HS-27A (cell line): Measurements from ENCODE around the gene SOX13.
A peak's percentile ranks its signal among the peaks of the same experiment; 100 is the strongest.

ENCODE experiments used
- DNase-seq: peaks from one replicate; pipeline ENCODE4 v3.0.0-alpha.2; 2012; ENCODE audit warnings: low read depth, missing footprints

The SOX13 gene

GRCh38 chr1:204152310-204153044 lies 79.6 kb downstream of the SOX13 start:
- DNase-seq = no peak

GRCh38 chr1:204153667-204154066 lies 80.8 kb downstream of the SOX13 start:
- DNase-seq = no peak

- no peak for DNase-seq
Measured at GRCh38 chr1:204154568-204155255, 81.8 kb downstream of the SOX13 start.

- DNase-seq = no peak
Measured at GRCh38 chr1:204155881-204156280, 83.0 kb downstream of the SOX13 start.

- DNase-seq = no peak
Measured at GRCh38 chr1:204157962-204158361, 85.0 kb downstream of the SOX13 start.

GRCh38 chr1:204161609-204162493 lies 88.9 kb downstream of the SOX13 start:
- no peak for DNase-seq

GRCh38 chr1:204162494-204163074 lies 89.7 kb downstream of the SOX13 start:
- peak; percentile 42 for DNase-seq

- no peak for DNase-seq
Measured at GRCh38 chr1:204166219-204166618, 93.3 kb downstream of the SOX13 start, which contains the start of gene REN. Gene REN, minus strand, starts transcription at chr1:204166337. Its CDS starts 44 bp downstream, at chr1:204166293.

- no peak for DNase-seq
Measured at GRCh38 chr1:204167730-204168129, 94.8 kb downstream of the SOX13 start.

GRCh38 chr1:204169858-204170257 lies 96.9 kb downstream of the SOX13 start:
- DNase-seq = no peak

- DNase-seq = no peak
Measured at GRCh38 chr1:204170494-204171155, 97.7 kb downstream of the SOX13 start.

- peak; percentile 41 for DNase-seq
Measured at GRCh38 chr1:204171751-204172178, 98.8 kb downstream of the SOX13 start.

GRCh38 chr1:204172404-204173029 lies 99.6 kb downstream of the SOX13 start:
- DNase-seq = no peak

GRCh38 chr1:204174958-204175357 lies 102.0 kb downstream of the SOX13 start:
- DNase-seq = no peak

- no peak for DNase-seq
Measured at GRCh38 chr1:204176049-204176448, 103.1 kb downstream of the SOX13 start.

- no peak for DNase-seq
Measured at GRCh38 chr1:204177133-204177532, 104.2 kb downstream of the SOX13 start.
